ENCODE data around the gene EFTUD2.

The EFTUD2 gene

DNA sequence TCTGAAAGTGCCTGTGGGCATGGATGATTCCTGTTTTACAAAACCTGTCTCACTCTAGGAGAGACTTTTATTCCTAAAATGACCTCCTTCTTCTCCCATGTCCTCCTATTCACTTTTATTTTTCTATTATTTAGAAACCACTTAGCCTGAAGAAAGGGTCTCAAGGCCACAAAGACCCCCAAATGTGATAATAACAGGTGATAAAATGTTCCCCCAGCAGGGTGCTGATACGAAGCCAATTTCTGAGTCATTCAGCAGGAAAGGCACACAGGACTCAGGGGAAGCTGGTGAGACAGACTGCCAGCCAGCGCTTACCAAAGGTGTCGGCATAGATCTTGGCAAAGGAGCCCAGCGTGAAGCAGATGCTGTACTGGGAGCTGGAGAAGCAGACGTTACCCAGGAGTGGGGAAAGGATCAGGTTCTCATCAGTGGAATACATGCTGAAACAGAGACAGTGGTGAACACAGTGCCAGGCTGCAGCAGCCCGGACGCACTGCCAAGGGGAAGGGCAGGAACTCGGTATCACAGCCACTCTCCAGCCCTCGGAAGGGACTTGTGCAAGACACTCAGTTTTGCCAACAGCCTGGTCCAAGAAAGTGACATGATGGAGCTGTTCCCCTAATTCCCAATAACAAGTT, 27.0 kb downstream of the EFTUD2 start:
- H3K27me3 ChIP-seq (ENCODE audit: control insufficient read depth in 5 of 5, insufficient read depth in 4 of 5, low read length in 5 of 5): no peaks in the 10 kb centered on the region
- peaks cover 2 to 21% (median 19%) of the 10 kb centered on the region in 5 donors for H3K4me1 ChIP-seq (ENCODE audit: control insufficient read depth in 5 of 5, insufficient read depth in 5 of 5, low read length in 5 of 5)
- H3K36me3 ChIP-seq (ENCODE audit: control insufficient read depth in 5 of 5, insufficient read depth in 5 of 5, low read length in 5 of 5): peaks cover 20 to 84% (median 70%) of the 10 kb centered on the region in 5 donors
- no peak overlapping the region for H3K4me3 ChIP-seq (ENCODE audit: low read depth in 1 of 5, low read length in 5 of 5)
- peak overlapping the region in 1 of 5 donors; percentile 14 for H3K9ac ChIP-seq (ENCODE audit: low read length in 5 of 5)
- H3K27ac ChIP-seq (ENCODE audit: low read depth, low read length): no peak overlapping the region
- H3K9me3 ChIP-seq (ENCODE audit: control insufficient read depth in 5 of 5, low read length in 5 of 5): no peaks in the 10 kb centered on the region

DNA sequence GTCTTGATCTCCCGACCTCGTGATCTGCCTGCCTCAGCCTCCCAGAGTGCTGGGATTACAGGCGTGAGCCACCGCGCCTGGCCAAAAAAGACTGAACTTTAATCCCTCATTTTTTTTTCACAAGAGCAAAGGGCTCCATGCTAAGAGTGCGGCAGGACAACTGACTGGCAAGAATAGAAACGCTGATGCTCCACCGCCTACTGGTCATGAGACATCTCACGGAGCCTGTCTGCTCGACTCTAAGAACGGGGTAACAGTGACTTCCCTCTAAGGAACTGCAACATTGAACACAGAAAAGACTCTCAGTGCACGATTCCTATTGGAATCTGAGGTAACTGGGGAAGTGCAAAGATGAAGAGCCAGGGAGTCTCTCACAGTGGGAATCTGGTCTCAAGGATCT, 27.7 kb downstream of the EFTUD2 start:
- no peak overlapping the region for H3K4me3 ChIP-seq (ENCODE audit: low read depth in 1 of 5, low read length in 5 of 5)
- H3K4me1 ChIP-seq (ENCODE audit: control insufficient read depth in 5 of 5, insufficient read depth in 5 of 5, low read length in 5 of 5): peaks cover 2 to 21% (median 19%) of the 10 kb centered on the region in 5 donors
- peak overlapping the region in 1 of 5 donors; percentile 14 for H3K9ac ChIP-seq (ENCODE audit: low read length in 5 of 5)
- H3K27me3 ChIP-seq (ENCODE audit: control insufficient read depth in 5 of 5, insufficient read depth in 4 of 5, low read length in 5 of 5): no peaks in the 10 kb centered on the region
- peaks cover 20 to 86% (median 73%) of the 10 kb centered on the region in 5 donors for H3K36me3 ChIP-seq (ENCODE audit: control insufficient read depth in 5 of 5, insufficient read depth in 5 of 5, low read length in 5 of 5)
- H3K9me3 ChIP-seq (ENCODE audit: control insufficient read depth in 5 of 5, low read length in 5 of 5): no peaks in the 10 kb centered on the region
- H3K27ac ChIP-seq (ENCODE audit: low read depth, low read length): no peak overlapping the region

DNA sequence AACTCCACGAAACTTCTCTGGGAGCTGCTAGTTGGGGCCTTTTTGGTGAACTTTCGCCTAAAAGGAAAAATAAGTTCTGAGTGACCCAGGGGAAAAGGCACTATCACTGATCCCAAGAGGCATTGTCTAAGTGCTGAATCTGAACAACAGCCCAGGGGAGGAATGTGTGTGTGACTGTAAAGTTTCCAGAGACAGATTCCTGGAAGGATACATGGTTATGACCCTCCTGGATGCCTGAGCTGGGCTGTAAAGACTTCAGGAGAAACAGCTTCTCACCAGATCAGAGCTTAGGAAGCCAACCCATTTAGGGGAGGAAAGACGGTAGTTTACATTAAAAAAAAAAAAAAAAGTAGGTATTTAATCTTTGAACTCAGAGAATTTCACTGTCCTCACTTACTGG, 31.4 kb downstream of the EFTUD2 start:
- Histone ChIP-seq H3K9me3 (ENCODE audit: control insufficient read depth in 5 of 5, low read length in 5 of 5) (no peaks in the 10 kb centered on the region), H3K27ac (ENCODE audit: low read depth, low read length) (no peak overlapping the region), H3K4me3 (ENCODE audit: low read depth in 1 of 5, low read length in 5 of 5) (no peak overlapping the region), H3K4me1 (ENCODE audit: control insufficient read depth in 5 of 5, insufficient read depth in 5 of 5, low read length in 5 of 5) (peaks cover 2 to 14% (median 13%) of the 10 kb centered on the region in 5 donors), H3K36me3 (ENCODE audit: control insufficient read depth in 5 of 5, insufficient read depth in 5 of 5, low read length in 5 of 5) (peaks cover 25 to 90% (median 74%) of the 10 kb centered on the region in 5 donors), H3K27me3 (ENCODE audit: control insufficient read depth in 5 of 5, insufficient read depth in 4 of 5, low read length in 5 of 5) (no peaks in the 10 kb centered on the region), H3K9ac (ENCODE audit: low read length in 5 of 5) (no peak overlapping the region)

DNA sequence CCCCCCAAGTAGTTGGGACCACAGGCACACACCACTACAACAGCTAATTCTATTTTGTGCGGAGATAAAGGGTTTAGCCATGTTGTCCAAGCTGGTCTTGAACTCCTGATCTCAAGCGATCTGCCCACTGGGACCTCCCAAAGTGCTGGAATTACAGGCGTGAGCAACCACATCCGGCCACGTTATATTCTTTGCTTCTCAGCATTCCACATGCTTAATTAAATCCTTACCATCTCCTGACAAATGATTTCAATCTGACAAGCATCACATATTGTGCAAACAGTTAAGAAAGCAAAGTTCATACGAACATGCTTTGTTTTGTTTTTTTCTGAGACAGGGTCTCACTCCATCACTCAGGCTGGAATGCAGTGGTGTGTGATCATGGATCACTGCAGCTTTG, 33.3 kb downstream of the EFTUD2 start:
- Histone ChIP-seq H3K4me1 (ENCODE audit: control insufficient read depth in 5 of 5, insufficient read depth in 5 of 5, low read length in 5 of 5) (peaks cover 0 to 5% (median 4%) of the 10 kb centered on the region in 5 donors), H3K4me3 (ENCODE audit: low read depth in 1 of 5, low read length in 5 of 5) (no peak overlapping the region), H3K27me3 (ENCODE audit: control insufficient read depth in 5 of 5, insufficient read depth in 4 of 5, low read length in 5 of 5) (no peaks in the 10 kb centered on the region), H3K9ac (ENCODE audit: low read length in 5 of 5) (no peak overlapping the region), H3K27ac (ENCODE audit: low read depth, low read length) (no peak overlapping the region), H3K36me3 (ENCODE audit: control insufficient read depth in 5 of 5, insufficient read depth in 5 of 5, low read length in 5 of 5) (peaks cover 26 to 88% (median 76%) of the 10 kb centered on the region in 5 donors), H3K9me3 (ENCODE audit: control insufficient read depth in 5 of 5, low read length in 5 of 5) (no peaks in the 10 kb centered on the region)

DNA sequence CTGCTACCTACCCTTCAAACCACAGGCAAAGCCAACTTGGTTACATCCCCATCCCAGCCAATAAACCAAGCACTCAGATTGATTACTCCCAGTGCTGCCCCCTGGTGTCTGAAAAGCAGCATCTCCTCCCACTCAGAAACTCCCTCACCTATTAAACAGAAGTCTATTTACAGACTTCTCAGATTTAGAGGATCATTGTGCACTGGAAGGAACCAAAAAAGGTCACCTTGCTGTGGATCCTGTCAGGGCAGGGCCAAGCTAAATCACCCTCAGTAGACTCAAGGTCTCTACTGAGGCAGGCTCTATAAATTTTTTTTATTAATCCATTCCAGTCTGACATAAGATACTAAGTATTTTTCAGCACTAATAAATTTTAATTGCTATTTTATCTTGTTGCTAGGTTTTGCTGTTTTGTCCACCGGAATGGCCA, 34.0 kb downstream of the EFTUD2 start:
- Histone ChIP-seq H3K9me3 (ENCODE audit: control insufficient read depth in 5 of 5, low read length in 5 of 5) (no peaks in the 10 kb centered on the region), H3K27ac (ENCODE audit: low read depth, low read length) (no peak overlapping the region), H3K4me3 (ENCODE audit: low read depth in 1 of 5, low read length in 5 of 5) (no peak overlapping the region), H3K27me3 (ENCODE audit: control insufficient read depth in 5 of 5, insufficient read depth in 4 of 5, low read length in 5 of 5) (no peaks in the 10 kb centered on the region), H3K4me1 (ENCODE audit: control insufficient read depth in 5 of 5, insufficient read depth in 5 of 5, low read length in 5 of 5) (peaks cover 0 to 5% (median 4%) of the 10 kb centered on the region in 5 donors), H3K36me3 (ENCODE audit: control insufficient read depth in 5 of 5, insufficient read depth in 5 of 5, low read length in 5 of 5) (peaks cover 23 to 91% (median 79%) of the 10 kb centered on the region in 5 donors), H3K9ac (ENCODE audit: low read length in 5 of 5) (no peak overlapping the region)

DNA sequence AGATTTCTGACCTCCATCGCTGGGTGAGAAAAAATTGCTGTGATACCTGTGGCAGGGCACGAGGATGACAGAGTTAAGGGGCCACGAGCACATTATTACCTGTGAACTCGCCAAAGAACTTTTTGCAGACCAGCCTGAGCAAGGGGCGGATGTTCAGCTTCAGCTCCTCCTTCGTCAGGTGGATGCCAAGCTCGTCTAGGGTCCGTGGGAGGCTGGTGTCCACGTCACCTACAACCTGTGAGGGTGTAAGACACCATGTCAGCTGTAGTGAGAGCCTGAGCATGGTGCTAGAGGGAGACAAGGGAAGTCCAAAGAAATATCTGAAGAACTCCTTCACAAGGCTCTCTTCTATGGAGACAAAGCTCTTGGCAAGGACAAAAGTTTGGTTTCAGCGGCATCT, 34.4 kb downstream of the EFTUD2 start:
- H3K36me3 ChIP-seq (ENCODE audit: control insufficient read depth in 5 of 5, insufficient read depth in 5 of 5, low read length in 5 of 5): peaks cover 19 to 91% (median 79%) of the 10 kb centered on the region in 5 donors
- no peaks in the 10 kb centered on the region for H3K27me3 ChIP-seq (ENCODE audit: control insufficient read depth in 5 of 5, insufficient read depth in 4 of 5, low read length in 5 of 5)
- H3K27ac ChIP-seq (ENCODE audit: low read depth, low read length): no peak overlapping the region
- H3K4me1 ChIP-seq (ENCODE audit: control insufficient read depth in 5 of 5, insufficient read depth in 5 of 5, low read length in 5 of 5): peaks cover 0 to 5% (median 4%) of the 10 kb centered on the region in 5 donors
- H3K9me3 ChIP-seq (ENCODE audit: control insufficient read depth in 5 of 5, low read length in 5 of 5): no peaks in the 10 kb centered on the region
- no peak overlapping the region for H3K4me3 ChIP-seq (ENCODE audit: low read depth in 1 of 5, low read length in 5 of 5)
- H3K9ac ChIP-seq (ENCODE audit: low read length in 5 of 5): no peak overlapping the region

DNA sequence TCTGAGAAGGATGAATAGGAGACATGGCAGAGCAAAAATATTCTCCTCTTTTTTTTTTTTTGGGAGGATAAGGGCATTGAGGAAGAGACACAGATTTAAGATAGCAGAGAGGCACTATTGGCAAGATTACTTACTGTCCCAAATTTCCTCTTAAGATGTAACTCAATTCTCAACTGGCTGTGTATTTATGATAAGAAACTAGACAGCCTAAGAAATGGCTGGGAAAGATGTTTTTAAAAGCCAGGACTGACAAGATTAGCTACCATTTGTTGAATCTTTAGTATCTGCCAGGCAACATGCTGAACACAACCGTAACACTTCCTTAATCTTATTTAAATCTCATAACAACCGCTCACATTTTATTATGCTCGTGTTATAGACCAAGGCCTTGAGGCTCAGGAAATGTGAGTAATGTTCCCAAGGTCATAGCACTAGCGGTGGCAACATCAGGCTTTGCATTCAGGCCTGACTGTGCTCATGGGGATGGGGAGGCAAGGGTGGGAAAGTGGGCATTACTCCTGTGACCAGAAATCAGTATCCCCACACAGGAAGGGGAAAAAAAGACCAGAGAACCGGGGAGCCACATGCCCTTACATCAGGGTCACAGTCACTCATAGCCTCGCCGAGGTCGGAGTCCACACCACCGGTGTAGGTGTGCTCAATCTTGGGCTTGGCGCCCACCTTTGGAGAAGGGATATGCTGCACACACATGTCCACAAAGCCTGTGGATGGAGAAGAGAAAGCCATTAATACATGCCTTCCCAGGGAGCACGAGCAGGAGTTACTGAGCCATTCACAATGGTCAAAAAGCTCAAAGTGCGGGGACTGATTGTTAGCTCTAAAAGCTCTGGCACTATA, 36.0 kb downstream of the EFTUD2 start:
- Histone ChIP-seq H3K27ac (ENCODE audit: low read depth, low read length) (no peak overlapping the region), H3K36me3 (ENCODE audit: control insufficient read depth in 5 of 5, insufficient read depth in 5 of 5, low read length in 5 of 5) (peaks cover 14 to 93% (median 78%) of the 10 kb centered on the region in 5 donors), H3K4me3 (ENCODE audit: low read depth in 1 of 5, low read length in 5 of 5) (no peak overlapping the region), H3K9ac (ENCODE audit: low read length in 5 of 5) (no peak overlapping the region), H3K9me3 (ENCODE audit: control insufficient read depth in 5 of 5, low read length in 5 of 5) (no peaks in the 10 kb centered on the region), H3K4me1 (ENCODE audit: control insufficient read depth in 5 of 5, insufficient read depth in 5 of 5, low read length in 5 of 5) (peaks cover 0 to 5% (median 4%) of the 10 kb centered on the region in 5 donors), H3K27me3 (ENCODE audit: control insufficient read depth in 5 of 5, insufficient read depth in 4 of 5, low read length in 5 of 5) (no peaks in the 10 kb centered on the region)

DNA sequence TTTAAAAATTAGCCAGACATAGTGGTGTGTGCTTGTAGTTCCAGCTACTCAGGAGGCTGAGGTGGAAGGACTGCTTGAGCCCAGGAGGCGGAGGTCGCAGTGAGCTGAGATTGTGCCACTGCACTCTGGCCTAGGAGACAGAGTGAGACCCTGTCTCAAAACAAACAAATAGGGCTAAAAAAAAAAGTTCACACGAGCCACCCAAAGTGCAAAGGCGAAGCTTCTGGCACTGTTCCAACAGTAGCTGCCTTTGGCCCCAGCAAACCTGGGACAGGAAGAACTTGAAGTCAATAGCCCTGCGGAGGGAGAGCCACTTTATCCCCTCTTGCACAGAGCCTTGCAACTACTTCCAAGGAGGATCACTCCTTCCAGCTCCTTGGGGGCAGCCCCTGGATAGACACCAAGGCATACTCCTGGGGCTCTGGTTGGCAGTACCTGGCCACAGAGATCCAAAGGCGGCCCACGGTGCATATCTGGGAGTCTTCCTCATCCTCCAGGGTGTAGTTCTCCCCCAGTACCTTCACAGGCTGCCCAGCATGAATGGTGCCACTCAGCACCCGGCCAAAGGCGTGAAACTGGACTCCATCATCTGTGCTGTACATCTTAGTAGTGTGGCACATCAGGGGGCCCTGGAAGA, 36.8 kb downstream of the EFTUD2 start:
- Histone ChIP-seq H3K4me1 (ENCODE audit: control insufficient read depth in 5 of 5, insufficient read depth in 5 of 5, low read length in 5 of 5) (no peaks in the 10 kb centered on the region), H3K27ac (ENCODE audit: low read depth, low read length) (no peak overlapping the region), H3K27me3 (ENCODE audit: control insufficient read depth in 5 of 5, insufficient read depth in 4 of 5, low read length in 5 of 5) (no peaks in the 10 kb centered on the region), H3K4me3 (ENCODE audit: low read depth in 1 of 5, low read length in 5 of 5) (no peak overlapping the region), H3K9ac (ENCODE audit: low read length in 5 of 5) (no peak overlapping the region), H3K9me3 (ENCODE audit: control insufficient read depth in 5 of 5, low read length in 5 of 5) (no peaks in the 10 kb centered on the region), H3K36me3 (ENCODE audit: control insufficient read depth in 5 of 5, insufficient read depth in 5 of 5, low read length in 5 of 5) (peaks cover 12 to 93% (median 77%) of the 10 kb centered on the region in 5 donors)

DNA sequence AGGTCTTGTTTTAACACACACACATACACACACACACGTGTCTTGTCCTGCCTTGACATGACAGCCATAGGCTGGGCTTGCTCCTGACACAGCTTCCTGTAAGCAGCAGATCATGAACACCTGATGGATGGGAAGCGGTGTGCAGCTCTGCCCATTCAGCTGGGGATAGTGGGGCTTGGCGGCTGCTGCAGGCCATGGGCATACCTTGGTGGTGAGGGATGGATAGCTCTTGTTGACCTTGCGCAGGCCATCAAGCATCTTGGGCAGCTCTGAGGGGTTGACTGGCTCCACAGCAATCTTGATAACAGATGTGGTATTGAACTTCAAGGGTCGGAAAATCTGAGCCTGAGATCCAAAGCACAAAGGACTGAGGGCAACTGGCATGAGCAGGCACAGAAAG, 39.5 kb downstream of the EFTUD2 start:
- no peak overlapping the region for H3K4me3 ChIP-seq (ENCODE audit: low read depth in 1 of 5, low read length in 5 of 5)
- no peak overlapping the region for H3K9ac ChIP-seq (ENCODE audit: low read length in 5 of 5)
- no peaks in the 10 kb centered on the region for H3K4me1 ChIP-seq (ENCODE audit: control insufficient read depth in 5 of 5, insufficient read depth in 5 of 5, low read length in 5 of 5)
- H3K27ac ChIP-seq (ENCODE audit: low read depth, low read length): no peak overlapping the region
- no peaks in the 10 kb centered on the region for H3K27me3 ChIP-seq (ENCODE audit: control insufficient read depth in 5 of 5, insufficient read depth in 4 of 5, low read length in 5 of 5)
- peaks cover 12 to 98% (median 91%) of the 10 kb centered on the region in 5 donors for H3K36me3 ChIP-seq (ENCODE audit: control insufficient read depth in 5 of 5, insufficient read depth in 5 of 5, low read length in 5 of 5)
- no peaks in the 10 kb centered on the region for H3K9me3 ChIP-seq (ENCODE audit: control insufficient read depth in 5 of 5, low read length in 5 of 5)

DNA sequence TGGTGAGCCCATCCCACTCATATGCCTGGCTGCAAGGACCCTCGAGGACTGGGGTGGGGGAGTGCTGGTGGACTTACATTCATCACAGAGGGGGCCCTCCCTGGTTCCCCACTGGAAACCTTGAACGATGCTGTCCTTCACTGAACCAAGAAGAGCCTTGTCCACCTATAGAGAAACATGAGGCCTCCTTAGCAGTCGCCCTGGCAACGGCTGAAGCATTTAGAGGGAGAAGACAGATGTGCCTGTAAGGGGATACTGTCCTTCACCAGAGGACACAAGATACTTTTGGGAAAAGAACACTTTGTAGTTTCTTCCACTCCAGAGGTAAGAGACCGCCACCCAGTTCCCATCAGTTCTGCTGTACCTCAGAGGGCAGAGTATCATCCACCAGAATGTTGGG, 45.1 kb downstream of the EFTUD2 start:
- Histone ChIP-seq H3K9me3 (ENCODE audit: control insufficient read depth in 5 of 5, low read length in 5 of 5) (no peaks in the 10 kb centered on the region), H3K4me3 (ENCODE audit: low read depth in 1 of 5, low read length in 5 of 5) (no peak overlapping the region), H3K4me1 (ENCODE audit: control insufficient read depth in 5 of 5, insufficient read depth in 5 of 5, low read length in 5 of 5) (peaks cover 0 to 3% (median 0%) of the 10 kb centered on the region in 5 donors), H3K27ac (ENCODE audit: low read depth, low read length) (no peak overlapping the region), H3K36me3 (ENCODE audit: control insufficient read depth in 5 of 5, insufficient read depth in 5 of 5, low read length in 5 of 5) (peaks cover 5 to 95% (median 86%) of the 10 kb centered on the region in 5 donors), H3K9ac (ENCODE audit: low read length in 5 of 5) (no peak overlapping the region), H3K27me3 (ENCODE audit: control insufficient read depth in 5 of 5, insufficient read depth in 4 of 5, low read length in 5 of 5) (no peaks in the 10 kb centered on the region)

Data from subcutaneous abdominal adipose tissue (tissue), 5 donors.